ENCODE results near the gene EIF3A.

EIF3A gene

DNA sequence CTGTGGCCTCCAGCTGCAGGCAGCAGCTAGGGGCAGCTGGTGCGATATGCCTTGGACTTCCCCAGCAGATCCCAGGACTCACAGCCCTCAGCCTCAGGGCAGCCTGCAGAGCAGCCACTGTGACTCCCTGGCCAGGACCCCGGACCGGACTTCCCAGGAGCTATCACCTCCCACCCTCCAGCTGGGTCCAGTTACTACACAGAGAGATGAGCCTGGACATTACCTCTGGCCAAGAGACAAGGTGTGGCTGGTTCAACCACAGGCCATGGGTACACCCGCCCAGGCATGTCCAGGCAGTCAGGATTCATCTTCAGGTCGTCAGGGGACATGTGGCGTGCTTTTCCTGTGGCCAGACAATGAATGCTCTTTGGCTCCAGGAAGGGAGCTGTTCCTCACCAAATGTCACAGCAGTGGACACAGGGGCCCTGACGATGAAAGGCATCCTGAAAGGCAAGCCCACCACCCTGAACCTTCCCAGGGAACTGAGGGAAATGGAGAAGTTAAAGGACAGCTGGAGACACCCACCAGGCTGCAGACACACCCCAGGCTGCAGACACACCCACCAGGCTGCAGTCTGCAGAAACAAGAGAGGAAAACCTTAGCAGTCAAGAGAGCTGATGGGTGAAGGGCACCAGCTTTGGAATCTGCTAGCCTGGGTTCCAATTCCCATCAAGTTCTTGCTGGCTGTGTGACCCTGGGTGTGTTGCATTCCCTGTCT, 76.9 kb downstream of the EIF3A start:
- DNase-seq, result no peak

GRCh38 chr10:119001717-119002500, 78.7 kb downstream of the EIF3A start:
- DNase-seq, result no peak

DNA sequence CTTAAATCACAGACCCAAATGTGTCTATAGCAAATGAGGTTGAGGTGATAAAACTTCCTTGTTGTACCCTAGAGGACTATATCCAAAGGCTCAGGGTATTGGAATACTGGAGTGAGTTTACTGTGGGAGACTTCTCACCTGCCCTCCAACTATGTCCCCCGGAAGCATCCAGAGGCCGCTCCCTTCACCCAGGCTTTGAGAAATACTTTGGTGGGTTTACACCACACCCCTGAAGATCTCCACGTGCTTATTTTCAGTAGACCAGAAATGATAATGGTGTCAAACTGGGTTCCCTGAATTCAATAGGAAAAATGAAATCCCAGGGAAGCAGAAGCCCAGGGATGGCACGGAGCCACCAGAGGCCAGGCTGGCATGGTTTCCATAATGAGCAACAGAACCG, 82.4 kb downstream of the EIF3A start:
- DNase-seq, result no peak

- DNase-seq, result no peak
These were observed 83.2 kb downstream of the EIF3A start for GRCh38 chr10:118997379-118997778.

- no peak for DNase-seq
These were observed 84.9 kb downstream of the EIF3A start for GRCh38 chr10:118995739-118996138.

DNA sequence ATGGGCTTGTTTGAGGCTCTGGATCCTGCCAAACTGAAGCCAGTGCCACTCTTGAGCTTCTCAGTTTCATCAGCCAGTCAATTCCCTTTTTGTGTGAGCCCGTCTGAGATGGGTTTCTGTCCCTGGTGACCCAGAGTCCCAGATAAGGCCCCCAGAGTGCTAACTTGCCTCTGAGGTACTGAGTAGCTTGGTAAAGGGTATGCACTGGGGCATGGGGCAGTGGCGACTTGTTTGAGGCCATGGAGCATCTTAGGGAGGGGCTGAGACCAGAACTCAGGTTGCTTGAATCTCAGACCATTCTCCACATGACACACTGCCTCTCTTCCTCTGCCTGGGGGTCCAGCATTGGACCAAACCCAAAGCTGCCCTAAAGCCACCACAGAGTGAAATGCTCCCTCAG, 86.3 kb downstream of the EIF3A start:
- no peak for DNase-seq

DNA sequence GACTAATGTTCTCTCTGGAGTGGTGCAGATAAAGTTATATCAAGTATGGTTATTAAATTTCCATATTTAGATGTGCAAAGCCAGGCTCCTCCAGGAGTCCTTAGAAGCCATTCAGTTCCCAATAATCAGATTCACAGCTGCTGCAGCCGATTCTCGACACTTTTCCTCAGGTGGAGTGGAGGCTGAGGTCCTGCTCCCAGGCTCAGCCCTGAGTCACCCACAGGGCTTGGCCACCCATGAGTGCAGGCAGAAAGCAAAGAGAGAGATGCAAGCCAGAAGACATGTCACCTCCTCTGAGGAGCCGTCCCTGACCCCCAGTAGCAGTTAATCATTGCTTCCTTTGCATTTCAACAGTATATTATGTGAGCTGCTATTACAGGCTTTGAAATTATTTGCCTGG, 87.4 kb downstream of the EIF3A start:
- no peak for DNase-seq

- no peak for DNase-seq
These were observed 88.1 kb downstream of the EIF3A start for GRCh38 chr10:118992496-118992895.

GRCh38 chr10:118990326-118990725, 90.3 kb downstream of the EIF3A start:
- DNase-seq, result no peak

- DNase-seq, result no peak
These were observed 93.5 kb downstream of the EIF3A start for GRCh38 chr10:118986815-118987790.

GRCh38 chr10:118985576-118985975, 95.0 kb downstream of the EIF3A start:
- DNase-seq, result no peak

All from activated CD4-positive, alpha-beta T cell treated with anti-CD3 and anti-CD28 coated beads for 1 hour (primary cell).